ENCODE data around the gene TBC1D3L.
"Not testable (repeated sequence)": the region's sequence is repeated elsewhere in the genome, so short reads cannot be mapped to it uniquely, and the experiment has no call there.

Gene TBC1D3L

DNA sequence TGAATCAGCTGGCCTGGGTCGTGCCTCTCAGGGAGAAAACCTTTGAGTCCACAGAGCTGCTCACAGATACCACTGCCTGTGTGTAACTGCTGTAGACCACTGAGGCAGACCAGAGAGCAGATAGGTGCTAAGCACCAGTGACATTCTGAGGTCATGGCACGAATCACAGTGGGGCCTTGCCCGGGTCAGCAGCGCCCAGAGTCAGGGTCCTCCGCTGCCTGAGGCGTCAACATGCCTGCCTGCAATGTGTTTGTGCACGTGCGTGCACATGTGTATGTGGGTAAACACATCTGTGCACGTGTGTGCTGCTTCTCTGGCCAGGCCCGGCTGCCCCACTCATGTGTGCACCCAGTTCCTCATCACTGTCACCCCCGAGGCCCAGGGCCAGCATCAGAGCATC is at the start of gene TBC1D3L:
Gene TBC1D3L (minus strand): TSS at position 101 of the 400 bp plus-strand sequence. CDS start 1,540 bp downstream, outside the sequence.
- not testable (repeated sequence) for DNase-seq

DNA sequence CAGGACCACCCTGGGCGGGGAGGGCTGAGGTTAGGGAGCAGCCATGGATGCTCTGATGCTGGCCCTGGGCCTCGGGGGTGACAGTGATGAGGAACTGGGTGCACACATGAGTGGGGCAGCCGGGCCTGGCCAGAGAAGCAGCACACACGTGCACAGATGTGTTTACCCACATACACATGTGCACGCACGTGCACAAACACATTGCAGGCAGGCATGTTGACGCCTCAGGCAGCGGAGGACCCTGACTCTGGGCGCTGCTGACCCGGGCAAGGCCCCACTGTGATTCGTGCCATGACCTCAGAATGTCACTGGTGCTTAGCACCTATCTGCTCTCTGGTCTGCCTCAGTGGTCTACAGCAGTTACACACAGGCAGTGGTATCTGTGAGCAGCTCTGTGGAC is 14.8 kb upstream of the TBC1D3L start, which contains the start of gene TBC1D3D:
Gene TBC1D3D (plus strand): TSS at position 301 of the 400 bp plus-strand sequence. CDS start 1,585 bp downstream, outside the sequence.
- not testable (repeated sequence) for DNase-seq

Measured in DMS79 (cell line).